Measurements from ENCODE around the gene ACTR5.

Gene ACTR5

GRCh38 chr20:38728911-38729642, 19.2 kb upstream of the ACTR5 start:
- DNase-seq (ENCODE audit: low spot score), result no peak

- no peak for DNase-seq (ENCODE audit: low spot score)
Observed at GRCh38 chr20:38729767-38730166, 18.5 kb upstream of the ACTR5 start.

- no peak for DNase-seq (ENCODE audit: low spot score)
Observed at GRCh38 chr20:38730167-38730988, 17.9 kb upstream of the ACTR5 start.

- peak; percentile 75 for DNase-seq (ENCODE audit: low spot score)
Observed at GRCh38 chr20:38730989-38731737, 17.1 kb upstream of the ACTR5 start.

GRCh38 chr20:38731738-38732113, 16.5 kb upstream of the ACTR5 start:
- DNase-seq (ENCODE audit: low spot score), result no peak

- DNase-seq (ENCODE audit: low spot score), result no peak
Observed at GRCh38 chr20:38732981-38733380, 15.3 kb upstream of the ACTR5 start.

GRCh38 chr20:38735172-38735571, 13.1 kb upstream of the ACTR5 start:
- no peak for DNase-seq (ENCODE audit: low spot score)

- no peak for DNase-seq (ENCODE audit: low spot score)
Observed at GRCh38 chr20:38737887-38738286, 10.4 kb upstream of the ACTR5 start.

GRCh38 chr20:38745757-38746156, 2.5 kb upstream of the ACTR5 start:
- DNase-seq (ENCODE audit: low spot score), result no peak

GRCh38 chr20:38747495-38748096, 664 bp upstream of the ACTR5 start:
- DNase-seq (ENCODE audit: low spot score), result no peak

GRCh38 chr20:38748861-38749149, 545 bp downstream of the ACTR5 start:
- peak; percentile 34 for DNase-seq (ENCODE audit: low spot score)

- peak; percentile 74 for DNase-seq (ENCODE audit: low spot score)
Observed at GRCh38 chr20:38751360-38751976, 3.2 kb downstream of the ACTR5 start.

- DNase-seq (ENCODE audit: low spot score), result no peak
Observed at GRCh38 chr20:38752029-38752428, 3.8 kb downstream of the ACTR5 start.

- DNase-seq (ENCODE audit: low spot score), result no peak
Observed at GRCh38 chr20:38754924-38755323, 6.7 kb downstream of the ACTR5 start.

- DNase-seq (ENCODE audit: low spot score), result no peak
Observed at GRCh38 chr20:38755324-38755910, 7.2 kb downstream of the ACTR5 start.

GRCh38 chr20:38757145-38757775, 9.0 kb downstream of the ACTR5 start:
- peak; percentile 72 for DNase-seq (ENCODE audit: low spot score)

GRCh38 chr20:38759106-38759505, 10.8 kb downstream of the ACTR5 start:
- no peak for DNase-seq (ENCODE audit: low spot score)

- no peak for DNase-seq (ENCODE audit: low spot score)
Observed at GRCh38 chr20:38760978-38761377, 12.7 kb downstream of the ACTR5 start.

GRCh38 chr20:38762174-38762573, 13.9 kb downstream of the ACTR5 start:
- DNase-seq (ENCODE audit: low spot score), result no peak

GRCh38 chr20:38763616-38764015, 15.4 kb downstream of the ACTR5 start:
- DNase-seq (ENCODE audit: low spot score), result no peak

Data from hematopoietic multipotent progenitor cell treated with erythropoietin and hydrocortisone succinate and interleukin-3 and kit ligand, for 15 days (in vitro differentiated cells).